Stomach (tissue), 4 donors: Measurements from ENCODE around the gene CCDC148.

Experiments
- CTCF ChIP-seq, 7 experiments: fragments of 450-650 bp in 4 of 7; fragments of 200-600 bp in 3 of 7; sonication (generic) in 3 of 7; IDR thresholded peaks; one replicate each; pipeline ENCODE4 v1.5.1; 2016 to 2019; ENCODE audit warnings: antibody characterized with exemption in 7 of 7, control low read depth in 2 of 7, mild to moderate bottlenecking in 1 of 7
- POLR2A ChIP-seq, 4 donors: fragments of 450-650 bp; IDR thresholded peaks; one replicate each; pipeline ENCODE4 v1.6.1; 2016; ENCODE audit warnings: antibody characterized with exemption in 4 of 4, control low read depth in 2 of 4, mild to moderate bottlenecking in 1 of 4, moderate library complexity in 1 of 4

- no peak for TF ChIP-seq CTCF (IDR thresholded peaks at IDR 0.05)
- no peak for TF ChIP-seq POLR2A (IDR thresholded peaks at IDR 0.05)
Observed at GRCh38 chr2:158273791-158274190, 182.8 kb downstream of the CCDC148 start.
